ENCODE results near the gene TLR1.

Gene TLR1

DNA sequence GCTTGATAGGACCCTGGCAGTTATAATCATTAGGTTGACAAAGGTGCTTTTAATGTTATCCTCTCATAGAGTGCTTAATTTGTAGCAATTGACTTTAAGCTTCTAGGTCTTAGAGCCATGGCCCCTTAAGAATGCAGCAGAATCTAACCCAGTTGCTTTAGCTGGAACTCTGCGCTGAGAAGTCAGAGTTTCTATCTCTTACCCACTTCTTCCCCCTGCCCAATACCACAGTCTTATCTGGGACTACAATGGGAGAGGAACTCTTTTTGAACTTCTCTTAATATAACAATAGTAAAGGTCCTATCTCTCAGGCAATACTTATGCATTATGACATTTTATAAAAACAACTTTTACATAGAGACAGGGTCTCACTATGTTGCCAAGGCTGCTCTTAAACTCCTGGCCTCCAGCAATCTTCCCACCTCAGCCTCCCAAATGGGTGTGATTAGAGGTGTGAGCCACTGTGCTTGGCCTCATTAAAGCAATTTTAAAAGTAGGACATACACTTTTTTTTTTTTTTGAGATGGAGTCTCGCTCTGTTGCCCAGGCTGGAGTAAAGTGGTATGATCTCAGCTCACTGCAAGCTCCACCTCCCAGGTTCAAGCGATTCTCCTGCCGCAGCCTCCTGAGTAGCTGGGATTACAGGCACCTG is 23.6 kb downstream of the TLR1 start:
- TF ChIP-seq, protein P1, sequence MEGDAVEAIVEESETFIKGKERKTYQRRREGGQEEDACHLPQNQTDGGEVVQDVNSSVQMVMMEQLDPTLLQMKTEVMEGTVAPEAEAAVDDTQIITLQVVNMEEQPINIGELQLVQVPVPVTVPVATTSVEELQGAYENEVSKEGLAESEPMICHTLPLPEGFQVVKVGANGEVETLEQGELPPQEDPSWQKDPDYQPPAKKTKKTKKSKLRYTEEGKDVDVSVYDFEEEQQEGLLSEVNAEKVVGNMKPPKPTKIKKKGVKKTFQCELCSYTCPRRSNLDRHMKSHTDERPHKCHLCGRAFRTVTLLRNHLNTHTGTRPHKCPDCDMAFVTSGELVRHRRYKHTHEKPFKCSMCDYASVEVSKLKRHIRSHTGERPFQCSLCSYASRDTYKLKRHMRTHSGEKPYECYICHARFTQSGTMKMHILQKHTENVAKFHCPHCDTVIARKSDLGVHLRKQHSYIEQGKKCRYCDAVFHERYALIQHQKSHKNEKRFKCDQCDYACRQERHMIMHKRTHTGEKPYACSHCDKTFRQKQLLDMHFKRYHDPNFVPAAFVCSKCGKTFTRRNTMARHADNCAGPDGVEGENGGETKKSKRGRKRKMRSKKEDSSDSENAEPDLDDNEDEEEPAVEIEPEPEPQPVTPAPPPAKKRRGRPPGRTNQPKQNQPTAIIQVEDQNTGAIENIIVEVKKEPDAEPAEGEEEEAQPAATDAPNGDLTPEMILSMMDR (IDR thresholded peaks at IDR 0.05) = no peak

DNA sequence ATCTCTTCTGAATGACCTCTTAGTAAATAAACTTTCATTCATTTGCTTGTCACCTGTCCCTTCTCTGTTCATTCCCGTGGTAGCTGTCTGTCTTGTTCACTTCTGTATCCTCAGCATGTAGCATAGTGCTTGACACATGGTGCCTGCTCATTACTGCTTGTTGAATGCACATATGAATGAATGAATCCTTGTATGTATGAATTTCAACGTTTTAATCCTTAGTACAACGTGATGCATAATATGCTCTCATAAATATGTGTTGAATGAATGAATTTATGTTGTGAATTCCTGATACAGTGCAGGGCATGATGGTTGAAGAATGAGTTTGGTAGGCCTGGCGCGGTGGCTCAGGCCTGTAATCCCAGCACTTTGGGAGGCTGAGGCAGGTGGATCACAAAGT is 24.8 kb downstream of the TLR1 start:
- TF ChIP-seq, protein P1 (IDR thresholded peaks at IDR 0.05) = no peak

DNA sequence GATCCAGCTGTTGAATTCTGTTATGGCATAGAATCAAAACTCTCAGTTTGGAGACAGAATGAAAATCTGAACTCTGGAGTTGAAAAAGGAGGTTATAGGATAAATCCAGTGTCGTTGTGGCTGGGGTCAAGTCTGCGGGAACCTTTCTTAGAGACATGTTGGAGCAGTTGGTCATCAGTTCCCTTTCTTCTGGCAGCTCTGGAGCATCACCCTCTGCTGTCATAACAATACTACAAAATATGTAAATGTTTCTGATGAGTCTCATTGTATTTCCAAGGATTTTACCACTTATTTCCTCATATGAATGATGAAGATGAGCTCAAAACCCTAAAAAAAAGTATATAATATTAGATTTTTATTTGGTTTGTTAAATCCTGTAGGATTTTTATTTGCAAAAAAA is 29.3 kb downstream of the TLR1 start:
- TF ChIP-seq, protein P1 (IDR thresholded peaks at IDR 0.05) = no peak

DNA sequence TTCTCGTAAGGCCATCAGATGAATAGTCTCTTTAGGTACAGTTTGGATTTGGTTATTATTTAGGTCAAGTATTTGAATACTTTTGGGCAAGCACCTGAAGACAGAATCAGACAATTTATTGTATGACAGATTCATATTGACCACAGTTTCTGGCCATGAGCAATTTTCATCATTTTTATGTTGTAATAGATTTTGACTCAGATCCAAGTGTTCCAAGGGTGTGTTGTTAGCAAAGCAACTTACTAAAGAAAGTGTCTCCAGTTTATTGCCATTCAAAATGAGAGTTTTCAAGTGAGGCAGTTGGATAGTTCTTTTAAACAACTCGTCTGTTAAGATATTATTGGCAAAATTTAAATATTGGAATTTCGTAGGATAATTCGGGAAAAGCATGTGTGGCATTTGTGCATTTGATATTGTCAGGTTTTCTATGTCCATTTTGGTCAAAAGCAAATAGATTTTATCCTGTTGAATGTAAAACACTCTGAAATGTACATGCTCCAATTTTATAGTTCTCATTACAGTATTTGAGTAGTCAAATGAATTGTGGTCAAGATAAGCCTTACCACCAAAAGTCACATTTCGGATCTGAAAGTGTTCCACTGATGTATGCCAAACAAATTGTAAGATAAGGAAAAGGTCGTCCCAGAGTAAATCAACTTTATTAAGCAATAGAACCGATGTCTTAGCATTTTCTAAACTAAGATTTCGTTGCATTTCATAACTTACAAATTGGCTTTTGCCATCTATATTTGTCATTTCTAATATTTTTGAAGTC is 30.2 kb downstream of the TLR1 start:
- TF ChIP-seq, protein P1 (IDR thresholded peaks at IDR 0.05) = no peak

DNA sequence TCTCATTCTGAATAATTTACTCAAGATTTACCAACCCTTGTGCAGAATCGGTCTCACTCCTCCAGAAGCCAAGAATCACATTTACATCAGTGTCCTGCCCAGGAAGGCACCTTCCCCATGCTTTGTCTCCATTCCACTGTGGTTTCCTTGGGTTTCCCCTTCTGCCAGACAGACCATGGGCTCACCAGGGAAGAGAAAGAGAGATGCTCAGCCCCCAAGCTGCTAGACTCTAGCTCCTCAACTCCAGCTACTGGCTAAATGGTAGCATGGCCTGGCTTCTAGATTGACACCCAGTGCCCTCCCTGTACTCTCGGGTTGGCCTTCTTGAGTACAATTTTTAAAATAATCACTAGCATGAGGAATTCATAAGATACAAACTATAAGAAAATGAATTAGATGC is 34.7 kb downstream of the TLR1 start:
- TF ChIP-seq, protein P1 (IDR thresholded peaks at IDR 0.05) = no peak

DNA sequence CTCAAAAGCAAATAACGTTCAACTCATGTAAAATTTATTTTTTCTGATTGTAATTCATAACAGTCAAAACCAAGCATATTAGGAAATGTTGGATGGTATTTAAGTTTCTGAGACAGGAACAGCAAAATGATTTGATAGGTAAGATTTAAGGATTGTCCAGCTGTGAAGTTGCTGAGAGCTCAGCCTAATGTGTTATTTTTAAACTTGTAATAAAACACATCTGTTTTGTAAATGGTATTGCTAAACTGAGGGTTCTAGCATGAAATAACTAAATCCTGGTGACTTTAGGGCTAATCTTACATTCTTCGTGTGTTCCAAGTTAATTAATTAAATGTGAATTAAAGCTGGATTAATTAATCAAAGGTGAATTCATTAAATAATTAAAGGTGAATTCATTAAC is 35.1 kb downstream of the TLR1 start:
- TF ChIP-seq, protein P1 (IDR thresholded peaks at IDR 0.05) = no peak

DNA sequence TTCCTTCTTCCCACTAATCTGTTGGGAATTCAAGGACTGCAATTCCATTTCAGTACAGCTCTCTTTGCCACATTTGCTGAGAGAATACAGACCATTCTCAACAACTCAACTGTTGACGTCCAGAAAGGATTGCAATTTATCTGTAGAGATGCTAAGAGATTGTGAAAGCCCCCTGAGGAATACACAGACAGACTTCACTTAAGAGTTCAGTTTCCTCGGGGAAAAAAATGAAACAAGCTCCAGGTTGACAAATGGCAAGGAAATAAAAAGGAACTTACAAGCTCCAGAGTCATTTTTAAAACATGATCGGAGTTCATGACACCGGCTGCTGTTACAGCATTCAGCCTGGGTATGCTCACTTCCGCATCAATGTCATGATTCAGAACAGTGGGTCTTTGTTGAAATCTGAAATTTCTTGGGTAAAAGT is 35.6 kb downstream of the TLR1 start:
- TF ChIP-seq, protein P1 (IDR thresholded peaks at IDR 0.05) = no peak

Measured in LNCAP (cell line).